Left ventricle myocardium superior (tissue), 1 donor: ENCODE measurements around the gene OSBP2. TPM values are rescaled to one million over a fixed set of nuclear protein-coding genes. Genes with fewer than 3 reads are reported as not detected.
A peak's percentile ranks its signal among the peaks of the same experiment; 100 is the strongest.
"Not testable (repeated sequence)": the region's sequence is repeated elsewhere in the genome, so short reads cannot be mapped to it uniquely, and the experiment has no call there.

Source experiments
- ATAC-seq: fragments of 200-7000 bp; cut with Tn5 transposase; one replicate; pipeline ENCODE4 v1.9.1; 2020; ENCODE audit warnings: mild to moderate bottlenecking, moderate library complexity
- DNase-seq: peaks from one replicate; pipeline ENCODE4 v3.0.0-alpha.2; 2020
- intact Hi-C: fragments of 100-400 bp; cut with micrococcal nuclease; formaldehyde crosslinking; loops from one replicate; pipeline ENCODE4 v1.11.0; 2022
- total RNA-seq: library from RNA; stranded (reverse); fragmentation: NEBNext Ultra II Directional; extraction: Animal tissue kit (Norgen Biotek cat#: 25700); gene quantifications from one replicate; pipeline ENCODE4 v1.2.1, GENCODE V29; 2021
- donor health status: DM: no; HTN: yes; CAD: no; lungs with severe emphysema.

The OSBP2 gene
- total RNA-seq, 1 donor from 2014 or later, result 16.0 TPM

GRCh38 chr22:30675436-30675835 is 19.2 kb upstream of the OSBP2 start:
- intact Hi-C loops, result no loop called here
- DNase-seq (no peak), ATAC-seq (no peak)

GRCh38 chr22:30676565-30676964 is 18.1 kb upstream of the OSBP2 start:
- DNase-seq, ATAC-seq, intact Hi-C loops: not testable (repeated sequence)

GRCh38 chr22:30679895-30680690 is 14.6 kb upstream of the OSBP2 start:
- intact Hi-C loops, result not testable (repeated sequence)

GRCh38 chr22:30680991-30681770 is 13.5 kb upstream of the OSBP2 start:
- intact Hi-C loops, result no loop called here
- DNase-seq, result peak; percentile 36
- peak; percentile 33 for ATAC-seq

More at GRCh38 chr22:30679895-30680690, 14.6 kb upstream of the OSBP2 start:
- not testable (repeated sequence) for DNase-seq, ATAC-seq

GRCh38 chr22:30681831-30682230 is 12.8 kb upstream of the OSBP2 start:
- ATAC-seq (no peak), DNase-seq (no peak)
- intact Hi-C loops, result no loop called here

GRCh38 chr22:30685178-30685577 is 9.5 kb upstream of the OSBP2 start:
- intact Hi-C loops, result no loop called here
- DNase-seq, result no peak
- no peak for ATAC-seq

- DNase-seq (no peak), ATAC-seq (no peak)
- intact Hi-C loops, result no loop called here
Measured at GRCh38 chr22:30687358-30687757, 7.3 kb upstream of the OSBP2 start.

GRCh38 chr22:30689622-30690021 is 5.1 kb upstream of the OSBP2 start:
- no peak for DNase-seq
- intact Hi-C loops, result no loop called here
- no peak for ATAC-seq

GRCh38 chr22:30691204-30691603 is 3.5 kb upstream of the OSBP2 start:
- DNase-seq (no peak), ATAC-seq (no peak)
- intact Hi-C loops, result no loop called here

GRCh38 chr22:30694171-30694639 is 469 bp upstream of the OSBP2 start:
- intact Hi-C loops, result no loop called here
- DNase-seq (peak; percentile 69), ATAC-seq (peak; percentile 76)

- intact Hi-C loops, result no loop called here
- DNase-seq (peak; percentile 30), ATAC-seq (no peak)
Measured at GRCh38 chr22:30695351-30695851, 727 bp downstream of the OSBP2 start.

- no peak for ATAC-seq
- intact Hi-C loops, result no loop called here
- DNase-seq, result no peak
Measured at GRCh38 chr22:30695871-30696655, 1.4 kb downstream of the OSBP2 start.

- ATAC-seq (no peak), DNase-seq (no peak)
- intact Hi-C loops, result no loop called here
Measured at GRCh38 chr22:30697975-30698374, 3.3 kb downstream of the OSBP2 start.

GRCh38 chr22:30701872-30702271 is 7.2 kb downstream of the OSBP2 start:
- intact Hi-C loops, result no loop called here
- no peak for DNase-seq
- ATAC-seq, result no peak

GRCh38 chr22:30702856-30703255 is 8.2 kb downstream of the OSBP2 start:
- DNase-seq (no peak), ATAC-seq (no peak)
- intact Hi-C loops, result no loop called here

- no peak for ATAC-seq
- intact Hi-C loops, result no loop called here
- no peak for DNase-seq
Measured at GRCh38 chr22:30704978-30705377, 10.3 kb downstream of the OSBP2 start.

- DNase-seq, result no peak
- intact Hi-C loops, result no loop called here
- no peak for ATAC-seq
Measured at GRCh38 chr22:30705710-30706651, 11.3 kb downstream of the OSBP2 start.

- intact Hi-C loops, ATAC-seq, DNase-seq: not testable (repeated sequence)
Measured at GRCh38 chr22:30709980-30710379, 15.3 kb downstream of the OSBP2 start.
